HEK293T (cell line): Measurements from ENCODE around the gene OPRL1.

Source experiments
- CTCF ChIA-PET: fragments of 350-600 bp; formaldehyde crosslinking; extraction: SDS; loops from one replicate; lab custom pipeline; 2021; ENCODE audit warnings: antibody characterized with exemption, inconsistent platforms; lab: Yijun Ruan, JAX
- POLR2A ChIA-PET: fragments of 350-600 bp; formaldehyde crosslinking; extraction: SDS; loops from one replicate; lab custom pipeline; 2020; ENCODE audit warnings: antibody characterized with exemption, inconsistent platforms; lab: Yijun Ruan, JAX
- DNase-seq: peaks from one replicate; pipeline ENCODE4 v3.0.0; 2012; ENCODE audit warnings: mixed read lengths; ENCODE audit errors: extremely low spot score
- ARNT ChIP-seq: fragments of 450-650 bp; IDR thresholded peaks from 2 replicates; pipeline ENCODE4 v1.6.1; 2017; ENCODE audit warnings: mild to moderate bottlenecking
- BHLHE40 ChIP-seq: fragments of 450-650 bp; IDR thresholded peaks from 2 replicates; pipeline ENCODE4 v1.6.1; 2016; ENCODE audit warnings: mild to moderate bottlenecking, moderate library complexity, borderline replicate concordance
- CTBP1 ChIP-seq: fragments of 450-650 bp; IDR thresholded peaks from 2 replicates; pipeline ENCODE4 v1.6.1; 2016; ENCODE audit warnings: borderline replicate concordance
- ELF4 ChIP-seq: fragments of 450-650 bp; IDR thresholded peaks from 2 replicates; pipeline ENCODE4 v1.6.1; 2017; ENCODE audit warnings: antibody characterized with exemption
- FOXA1 ChIP-seq: fragments of 450-650 bp; IDR thresholded peaks from 2 replicates; pipeline ENCODE4 v1.6.1; 2016; ENCODE audit warnings: mild to moderate bottlenecking
- FOXK2 ChIP-seq: fragments of 450-650 bp; IDR thresholded peaks from 2 replicates; pipeline ENCODE4 v1.6.1; 2016; ENCODE audit warnings: mild to moderate bottlenecking
- FOXM1 ChIP-seq: fragments of 450-650 bp; IDR thresholded peaks from 2 replicates; pipeline ENCODE4 v1.6.1; 2017; ENCODE audit warnings: mild to moderate bottlenecking, borderline replicate concordance
- HDGF ChIP-seq: fragments of 450-650 bp; IDR thresholded peaks from 2 replicates; pipeline ENCODE4 v1.6.1; 2017; ENCODE audit warnings: antibody characterized with exemption, borderline replicate concordance
- L3MBTL2 ChIP-seq: fragments of 450-650 bp; conservative IDR thresholded peaks from 2 replicates; pipeline ENCODE4 v1.6.1; 2016; ENCODE audit warnings: mild to moderate bottlenecking
- LEF1 ChIP-seq: fragments of 450-650 bp; IDR thresholded peaks from 2 replicates; pipeline ENCODE4 v1.6.1; 2017; ENCODE audit warnings: mild to moderate bottlenecking, borderline replicate concordance
- NFRKB ChIP-seq: fragments of 450-650 bp; IDR thresholded peaks from 2 replicates; pipeline ENCODE4 v1.6.1; 2016; ENCODE audit warnings: mild to moderate bottlenecking, moderate library complexity
- SP1 ChIP-seq: fragments of 450-650 bp; IDR thresholded peaks from 2 replicates; pipeline ENCODE4 v1.6.1; 2017
- SUZ12 ChIP-seq: fragments of 450-650 bp; IDR thresholded peaks from 2 replicates; pipeline ENCODE4 v1.6.1; 2016; ENCODE audit warnings: mild to moderate bottlenecking
- TARDBP ChIP-seq: fragments of 450-650 bp; IDR thresholded peaks from 2 replicates; pipeline ENCODE4 v1.6.1; 2016
- ZNF384 ChIP-seq: fragments of 450-650 bp; IDR thresholded peaks from 2 replicates; pipeline ENCODE4 v1.6.1; 2016
- TF ChIP-seq, protein P1 (sequence below): fragments of 450-650 bp; IDR thresholded peaks from 2 replicates; pipeline ENCODE4 v1.6.1; 2016

Gene OPRL1

DNA sequence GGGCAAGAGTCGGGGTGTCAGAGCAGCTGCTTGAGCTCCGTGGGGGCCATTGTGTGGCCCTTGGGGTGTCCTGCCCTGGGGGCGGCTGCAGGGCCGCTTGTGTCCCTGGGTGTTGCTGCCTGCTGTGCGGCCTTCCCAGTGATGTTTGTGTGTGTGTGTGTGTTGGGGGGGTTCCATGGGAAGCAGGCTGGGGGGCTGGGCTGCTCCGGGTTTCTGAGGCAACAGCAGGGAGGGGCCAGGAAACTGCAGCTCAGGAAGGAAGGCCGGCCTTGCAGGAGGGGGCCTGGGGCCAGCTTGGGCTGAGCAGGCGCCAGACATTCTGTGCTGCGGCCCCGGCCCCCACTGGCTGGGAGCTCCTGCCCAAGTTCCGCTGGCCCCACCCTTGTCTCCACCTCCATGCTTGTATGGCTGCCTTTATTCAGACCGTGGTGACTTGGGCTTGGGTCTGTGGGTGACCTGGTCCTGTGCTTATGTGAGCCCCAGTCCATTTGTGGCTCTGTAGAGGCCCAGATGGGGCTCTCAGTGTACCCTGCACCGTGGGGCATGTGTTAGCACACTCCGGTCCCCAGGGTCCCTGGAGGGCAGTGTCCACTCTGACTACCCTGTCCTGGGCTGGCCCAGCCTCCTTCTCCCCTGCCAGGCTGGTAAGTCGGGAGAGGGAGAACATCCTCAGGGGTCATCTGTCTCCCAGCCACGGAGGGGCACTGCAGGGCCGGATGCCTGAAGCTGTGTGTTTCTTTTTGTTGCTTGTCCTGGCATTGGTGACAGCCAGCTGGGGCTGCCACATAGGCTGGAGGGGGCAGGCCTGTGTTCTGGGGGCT lies 25.8 kb upstream of the OPRL1 start:
- ChIA-PET POLR2A (interaction anchor here (1.5 to 2.9 kb wide), 3 partner anchors 8 to 31 kb away, joined by 4 to 26 read pairs (median 12); partner anchors contain the start of gene TCEA2), CTCF (interaction anchor here (0.8 to 1.4 kb wide), 2 partner anchors 16 to 66 kb away, joined by 3 to 7 read pairs; no protein-coding TSS in a partner anchor)
- DNase-seq = peak; percentile 45
- no peak for TF ChIP-seq FOXA1
- no peak for TF ChIP-seq L3MBTL2
- TF ChIP-seq, protein P1, sequence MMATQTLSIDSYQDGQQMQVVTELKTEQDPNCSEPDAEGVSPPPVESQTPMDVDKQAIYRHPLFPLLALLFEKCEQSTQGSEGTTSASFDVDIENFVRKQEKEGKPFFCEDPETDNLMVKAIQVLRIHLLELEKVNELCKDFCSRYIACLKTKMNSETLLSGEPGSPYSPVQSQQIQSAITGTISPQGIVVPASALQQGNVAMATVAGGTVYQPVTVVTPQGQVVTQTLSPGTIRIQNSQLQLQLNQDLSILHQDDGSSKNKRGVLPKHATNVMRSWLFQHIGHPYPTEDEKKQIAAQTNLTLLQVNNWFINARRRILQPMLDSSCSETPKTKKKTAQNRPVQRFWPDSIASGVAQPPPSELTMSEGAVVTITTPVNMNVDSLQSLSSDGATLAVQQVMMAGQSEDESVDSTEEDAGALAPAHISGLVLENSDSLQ = no peak
- no peak for TF ChIP-seq SUZ12
- no peak for TF ChIP-seq ELF4
- TF ChIP-seq NFRKB = no peak
- no peak for TF ChIP-seq CTBP1

DNA sequence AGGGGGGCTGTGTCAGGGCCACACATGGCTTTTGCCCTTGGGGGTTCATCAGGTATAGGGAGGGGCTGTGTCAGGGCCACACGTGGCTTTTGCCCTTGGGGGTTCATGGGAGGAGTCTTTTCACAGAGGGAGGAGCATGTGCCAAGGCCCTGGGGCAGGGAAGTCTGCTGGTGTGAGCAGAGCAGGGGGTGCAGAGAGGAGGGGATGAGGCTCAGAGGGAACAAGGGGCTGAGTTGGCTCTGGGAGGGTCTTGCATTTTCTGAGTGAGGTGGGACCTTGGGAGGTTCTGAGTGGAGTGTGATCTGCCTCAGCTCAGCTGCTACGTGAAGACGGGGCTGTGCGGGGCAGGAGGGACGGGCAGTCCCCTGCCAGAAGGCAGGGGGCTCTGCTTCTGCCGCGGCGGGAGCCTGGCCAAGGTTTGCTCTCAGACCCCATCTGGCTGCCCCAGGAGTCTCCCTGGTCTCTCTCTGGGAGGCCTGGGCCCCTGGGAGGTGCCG lies 24.4 kb upstream of the OPRL1 start:
- no peak for DNase-seq
- TF ChIP-seq ZNF384 (no peak), ELF4 (no peak), SUZ12 (no peak), HDGF (no peak), FOXA1 (no peak), FOXK2 (no peak), NFRKB (no peak), TARDBP (no peak), LEF1 (no peak), FOXM1 (no peak), SP1 (no peak), L3MBTL2 (no peak)
- TF ChIP-seq, protein P1 = no peak
- ChIA-PET POLR2A (no interaction called here), CTCF (interaction anchor here (1.4 kb wide), 1 partner anchor 65 kb away, joined by 7 read pairs; no protein-coding TSS in a partner anchor)

DNA sequence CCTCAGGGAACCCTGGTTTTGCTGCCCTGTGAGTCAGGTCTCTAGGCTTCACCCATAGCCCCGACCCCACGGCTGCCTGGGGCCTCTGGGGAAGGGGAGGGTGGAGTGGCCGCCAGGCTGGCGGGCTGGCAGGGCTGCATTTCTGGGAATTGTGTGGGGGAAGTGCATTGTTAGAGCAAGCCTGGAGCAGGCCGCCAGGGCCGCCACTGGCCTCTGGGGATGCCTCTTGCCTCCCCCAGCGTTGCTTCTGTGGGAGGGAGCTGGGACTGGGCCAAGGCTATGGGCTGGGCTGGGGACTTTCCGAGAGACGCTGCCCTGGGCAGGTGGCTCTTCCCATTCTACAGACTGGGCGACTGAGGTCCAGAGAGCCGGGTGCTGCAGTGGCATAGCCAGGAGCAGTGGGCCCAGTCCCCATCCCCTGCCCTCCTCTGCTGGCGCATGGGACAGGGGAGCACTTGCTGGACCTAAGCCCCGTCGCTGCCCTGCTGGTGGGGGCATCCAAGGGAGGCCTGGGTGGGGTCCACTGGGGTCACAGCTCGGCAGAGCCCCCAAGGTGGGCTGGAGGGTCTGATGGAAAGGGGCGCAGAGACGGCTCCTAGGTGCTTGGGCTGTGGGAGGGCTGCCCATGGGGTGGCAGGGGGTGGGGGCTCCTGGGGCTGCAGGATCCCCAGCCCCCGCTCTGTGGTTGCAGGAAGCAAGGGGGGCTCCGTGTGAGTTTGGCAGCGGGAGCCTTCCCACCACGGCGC lies 23.8 kb upstream of the OPRL1 start:
- POLR2A ChIA-PET = no interaction called here
- no peak for DNase-seq
- CTCF ChIA-PET = interaction anchor here (2.2 kb wide), 1 partner anchor 18 kb away, joined by 10 read pairs; no protein-coding TSS in a partner anchor

DNA sequence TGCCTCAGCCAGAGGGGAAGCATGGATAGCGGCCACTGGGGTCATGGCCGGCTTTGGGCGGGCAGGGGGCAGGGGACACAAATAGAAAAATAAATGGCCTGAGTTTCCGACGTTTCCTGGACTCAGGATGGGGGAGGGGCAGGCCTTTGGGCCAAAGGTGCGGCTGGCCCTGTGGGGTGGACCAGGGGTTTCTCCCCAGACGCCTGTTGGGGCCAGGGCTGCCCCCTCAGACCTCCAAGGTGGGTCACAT lies 23.3 kb upstream of the OPRL1 start:
- DNase-seq = no peak
- CTCF ChIA-PET = interaction anchor here (2.2 kb wide), 1 partner anchor 18 kb away, joined by 10 read pairs; no protein-coding TSS in a partner anchor
- no peak for TF ChIP-seq FOXM1
- TF ChIP-seq FOXA1 = no peak
- no peak for TF ChIP-seq ARNT
- TF ChIP-seq LEF1 = no peak
- no peak for TF ChIP-seq ZNF384
- no peak for TF ChIP-seq SUZ12
- no peak for TF ChIP-seq NFRKB
- no peak for TF ChIP-seq ELF4
- TF ChIP-seq CTBP1 = no peak
- no peak for TF ChIP-seq SP1
- TF ChIP-seq, protein P1 = no peak
- TF ChIP-seq TARDBP = no peak
- no peak for TF ChIP-seq HDGF
- no peak for TF ChIP-seq BHLHE40
- POLR2A ChIA-PET = no interaction called here

More for the DNA sequence above, 23.8 kb upstream of the OPRL1 start:
- no peak for TF ChIP-seq CTBP1
- TF ChIP-seq FOXM1 = no peak
- TF ChIP-seq TARDBP = no peak
- no peak for TF ChIP-seq ARNT
- TF ChIP-seq FOXK2 = no peak
- TF ChIP-seq SUZ12 = no peak
- TF ChIP-seq L3MBTL2 = no peak
- no peak for TF ChIP-seq HDGF
- no peak for TF ChIP-seq FOXA1
- no peak for TF ChIP-seq SP1
- no peak for TF ChIP-seq BHLHE40
- TF ChIP-seq ELF4 = no peak
- TF ChIP-seq NFRKB = no peak

DNA sequence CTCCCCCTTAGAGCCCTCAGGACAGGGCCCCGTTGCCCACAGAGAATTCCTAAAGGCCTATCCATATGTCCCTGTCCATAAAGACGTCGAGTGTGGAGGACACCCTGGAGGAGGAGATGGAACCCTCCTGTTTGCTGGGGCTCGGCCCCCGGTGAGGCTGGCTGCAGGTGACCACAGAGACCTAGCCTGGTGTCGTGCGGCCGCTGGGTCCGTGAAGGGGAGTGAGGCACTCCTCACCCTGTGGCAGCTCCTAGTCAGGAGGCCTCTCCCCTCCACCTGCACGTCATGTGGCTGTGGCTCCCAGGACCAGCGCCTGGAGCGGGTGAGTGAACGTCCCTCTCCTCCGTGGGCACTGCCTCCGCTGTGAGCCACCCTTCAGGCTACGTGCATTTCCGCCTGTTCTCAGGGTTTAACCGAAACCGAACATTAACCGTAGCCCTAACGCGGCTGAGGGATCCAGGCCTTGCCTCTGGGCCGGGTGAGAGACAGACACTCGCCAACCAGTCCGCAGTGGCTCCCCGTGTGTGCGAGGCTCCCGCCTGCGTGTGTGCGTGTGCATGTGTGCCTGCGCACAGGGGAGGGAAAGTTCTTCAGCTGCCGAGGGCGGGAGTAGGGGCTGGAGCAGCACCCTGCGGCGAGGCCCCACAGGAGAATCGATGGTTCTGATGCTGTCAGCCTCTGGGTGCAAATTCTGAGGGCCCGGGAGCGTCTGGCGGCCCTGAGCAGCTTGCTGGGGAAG lies 22.8 kb upstream of the OPRL1 start:
- CTCF ChIA-PET = interaction anchor here (0.6 to 2.2 kb wide), 5 partner anchors 19 to 1469 kb away, joined by 3 to 10 read pairs (median 3); no protein-coding TSS in a partner anchor
- POLR2A ChIA-PET = no interaction called here
- no peak for DNase-seq
- no peak for TF ChIP-seq ELF4
- TF ChIP-seq TARDBP = no peak
- TF ChIP-seq LEF1 = no peak
- TF ChIP-seq ZNF384 = no peak
- no peak for TF ChIP-seq BHLHE40
- TF ChIP-seq L3MBTL2 = no peak
- TF ChIP-seq FOXK2 = no peak
- no peak for TF ChIP-seq HDGF
- no peak for TF ChIP-seq FOXA1
- TF ChIP-seq ARNT = no peak
- no peak for TF ChIP-seq SP1
- TF ChIP-seq, protein P1 = no peak
- TF ChIP-seq SUZ12 = no peak
- no peak for TF ChIP-seq FOXM1
- TF ChIP-seq NFRKB = no peak
